HepG2 (cell line): ENCODE measurements around the gene GPR158. TPM values are rescaled to one million over a fixed set of nuclear protein-coding genes. Genes with fewer than 3 reads are reported as not detected.
"Not testable (repeated sequence)": the region's sequence is repeated elsewhere in the genome, so short reads cannot be mapped to it uniquely, and the experiment has no call there.

Experiments
- ATAC-seq: fragments of 200-7000 bp; cut with Tn5 transposase; 3 replicates; pipeline ENCODE4 v1.9.1; 2020; ENCODE audit warnings: mild to moderate bottlenecking, moderate library complexity
- BruUV-seq: library from RNA; stranded (reverse); fragments of 400-500 nt; replicated peaks from 2 replicates; lab custom pipeline; 2021; lab: Mats Ljungman, UMichigan
- CTCF ChIA-PET: fragments of 300-600 bp; formaldehyde crosslinking; extraction: SDS; loops from one replicate; lab custom pipeline; 2021; ENCODE audit warnings: low total read pairs, inconsistent platforms, low intra/inter-chr PET ratio; lab: Yijun Ruan, JAX
- POLR2A ChIA-PET: fragments of 350-600 bp; sonication (Branson Sonifier 250); formaldehyde crosslinking; loops from one replicate; lab custom pipeline; 2020; ENCODE audit warnings: antibody characterized with exemption, inconsistent platforms; lab: Yijun Ruan, JAX
- DNase-seq: peaks from one replicate; pipeline ENCODE4 v3.0.0-alpha.2; 2015; ENCODE audit warnings: low spot score
- FAIRE-seq: peaks from 3 replicates; lab custom pipeline; 2011; peaks lifted over from hg19 to GRCh38; lab: Jason Lieb, UNC
- H2AFZ ChIP-seq: one replicate; pipeline ENCODE4 v1.6.1; 2011; ENCODE audit warnings: low read length, inconsistent platforms
- H3K27ac ChIP-seq: fragments of 300-600 bp; 3 replicates; pipeline ENCODE4 v1.8.0; 2011; ENCODE audit warnings: mixed run types, mild to moderate bottlenecking, mixed read lengths, low read length, inconsistent platforms; ENCODE audit not compliant: insufficient read depth; ENCODE audit errors: extremely low read length
- H3K27me3 ChIP-seq, 2 experiments: fragments of 200-600 bp in 1 of 2; 2 replicates in 1 of 2; 3 replicates in 1 of 2; pipeline versions ENCODE4 v1.6.0 to v1.8.0; 2011; ENCODE audit warnings: low read length in 2 of 2, mild to moderate bottlenecking in 2 of 2, moderate library complexity in 2 of 2, inconsistent platforms in 1 of 2; ENCODE audit not compliant: insufficient read depth in 2 of 2, control insufficient read depth in 1 of 2
- H3K36me3 ChIP-seq, 2 experiments: fragments of 200-600 bp in 1 of 2; replicated peaks in 1 of 2; 2 replicates in 1 of 2; 3 replicates in 1 of 2; pipeline versions ENCODE4 v1.5.1 to v1.8.0; 2011; ENCODE audit warnings: low read length in 2 of 2, inconsistent platforms in 1 of 2; ENCODE audit not compliant: insufficient read depth in 2 of 2, control insufficient read depth in 1 of 2
- H3K4me1 ChIP-seq: 2 replicates; pipeline ENCODE4 v1.5.1; 2012; ENCODE audit warnings: low read length, inconsistent platforms; ENCODE audit not compliant: insufficient read depth
- H3K4me2 ChIP-seq: 2 replicates; pipeline ENCODE4 v1.6.0; 2011; ENCODE audit warnings: low read depth, low read length, inconsistent platforms
- H3K4me3 ChIP-seq, 3 experiments: fragments of 200-600 bp in 1 of 3; sonication (generic), shearing (Covaris generic) in 1 of 3; replicated peaks in 1 of 3; 2 replicates each; pipeline ENCODE4 v1.5.1; 2011 to 2016; ENCODE audit warnings: low read length in 3 of 3, inconsistent platforms in 2 of 3, low read depth in 2 of 3, mild to moderate bottlenecking in 2 of 3, control low read depth in 1 of 3, mixed read lengths in 1 of 3; ENCODE audit not compliant: insufficient read depth in 1 of 3
- H3K79me2 ChIP-seq: one replicate; pipeline ENCODE4 v1.6.1; 2011; ENCODE audit warnings: low read length, inconsistent platforms; ENCODE audit not compliant: insufficient read depth
- H3K9ac ChIP-seq: 2 replicates; pipeline ENCODE4 v1.6.0; 2011; ENCODE audit warnings: mild to moderate bottlenecking, low read depth, low read length, inconsistent platforms; ENCODE audit not compliant: insufficient read depth
- H3K9me3 ChIP-seq: 2 replicates; pipeline ENCODE4 v1.5.1; 2012; ENCODE audit warnings: mild to moderate bottlenecking, low read length
- H4K20me1 ChIP-seq: 2 replicates; pipeline ENCODE4 v1.6.0; 2011; ENCODE audit warnings: inconsistent platforms, mild to moderate bottlenecking, low read length, moderate library complexity; ENCODE audit not compliant: insufficient read depth
- CENPX ChIP-seq: sonication (generic); formaldehyde crosslinking; IDR thresholded peaks from 2 replicates; pipeline ENCODE4 v1.9.0; 2021; ENCODE audit warnings: mild to moderate bottlenecking, missing genetic modification reagents, moderate library complexity
- TCF12 ChIP-seq, 2 experiments: fragments of 450-650 bp in 1 of 2; sonication (generic) in 1 of 2; formaldehyde crosslinking in 1 of 2; IDR thresholded peaks; 2 replicates each; pipeline versions ENCODE4 v1.6.1 to v1.8.0; 2017 to 2022; ENCODE audit warnings: antibody characterized with exemption in 1 of 2, mild to moderate bottlenecking in 1 of 2, missing genetic modification reagents in 1 of 2, moderate library complexity in 1 of 2
- TOE1 ChIP-seq: sonication (generic); formaldehyde crosslinking; IDR thresholded peaks from 2 replicates; pipeline ENCODE4 v1.4.0; 2020; ENCODE audit warnings: mild to moderate bottlenecking, missing genetic modification reagents
- ZNF232 ChIP-seq: sonication (generic); formaldehyde crosslinking; IDR thresholded peaks from 2 replicates; pipeline ENCODE4 v1.4.0; 2020; ENCODE audit warnings: missing genetic modification reagents, borderline replicate concordance
- ZNF484 ChIP-seq: sonication (generic); formaldehyde crosslinking; IDR thresholded peaks from 2 replicates; pipeline ENCODE4 v1.5.1; 2020; ENCODE audit warnings: mild to moderate bottlenecking, low read depth, missing genetic modification reagents, borderline replicate concordance
- WGBS: methylation state at CpG from one replicate; pipeline ENCODE4 v1.1.6; 2017; ENCODE audit warnings: low lambda C conversion rate; 5-methylcytosine and 5-hydroxymethylcytosine counted together
- in situ Hi-C: cut with HindIII; loops from 2 replicates; pipeline ENCODE4 v1.10.0; 2017; ENCODE audit warnings: low pct_unique_long_range_greater_than_20kb; ENCODE audit not compliant: extremely low pct_ligation_motif_present
- intact Hi-C: fragments of 100-400 bp; cut with micrococcal nuclease; formaldehyde crosslinking; loops from one replicate; pipeline ENCODE4 v1.10.0; 2022; ENCODE audit not compliant: unreplicated experiment
- polyA plus RNA-seq, 8 experiments: library from polyadenylated mRNA; depleted of rRNA in 3 of 8; stranded (reverse) in 7 of 8; unstranded in 1 of 8; fragments of >200 nt; fragmentation: Illumina TruSeq in 4 of 8; extraction: Trizol in 4 of 8; gene quantifications; 2 replicates each; pipeline versions ENCODE4 v1.2.1 to v1.2.3, GENCODE V29; 2011 to 2016; ENCODE audit warnings: low read depth in 4 of 8, missing spikeins in 1 of 8, mixed read lengths in 1 of 8; ENCODE audit not compliant: insufficient read depth in 1 of 8
- total RNA-seq, 5 experiments: library from RNA; depleted of rRNA; stranded (reverse); fragments of >200 nt; fragmentation: Illumina TruSeq; extraction: Trizol; gene quantifications; 2 replicates each; pipeline ENCODE4 v1.2.3, GENCODE V29; 2016; ENCODE audit warnings: low read depth in 1 of 5

Gene GPR158
- total and polyA plus RNA-seq, 2 of the 13 experiments (the other 11 are each of a cell fraction or from before 2014, with no cell fraction given), result not detected

GRCh38 chr10:25382029-25382810 is 207.4 kb downstream of the GPR158 start (continued):
- TF ChIP-seq ZNF484 (CRISPR knock-in tag), result no peak

GRCh38 chr10:25382901-25383300 is 208.1 kb downstream of the GPR158 start:
- BruUV-seq, ATAC-seq, H2AFZ ChIP-seq, in situ Hi-C loops, FAIRE-seq, H3K4me2 ChIP-seq, intact Hi-C loops, H3K36me3 ChIP-seq, H3K79me2 ChIP-seq, H3K4me1 ChIP-seq, H3K27me3 ChIP-seq, CTCF ChIA-PET, H3K27ac ChIP-seq, H3K9ac ChIP-seq, H3K4me3 ChIP-seq, POLR2A ChIA-PET, DNase-seq, H4K20me1 ChIP-seq: not testable (repeated sequence)
- 14% methylated on average over 8 of the region's 8 CpGs for WGBS
- peaks cover 13% of the 10 kb centered on the region; the same call in 1 of the 2 replicates for H3K9me3 ChIP-seq

- Histone ChIP-seq H3K79me2 (no peaks in the 10 kb centered on the region), H3K9me3 (peaks cover 21% of the 10 kb centered on the region), H3K27ac (no peak overlapping the region), H3K27me3 (no peaks in the 10 kb centered on the region), H4K20me1 (no peaks in the 10 kb centered on the region), H3K36me3 (no peaks in the 10 kb centered on the region), H3K4me3 (no peak overlapping the region), H3K4me1 (no peaks in the 10 kb centered on the region), H3K9ac (no peak overlapping the region), H3K4me2 (no peak overlapping the region), H2AFZ (no peak overlapping the region)
- TF ChIP-seq CENPX (CRISPR knock-in tag), result no peak
- no peak for TF ChIP-seq ZNF232 (CRISPR knock-in tag)
- TF ChIP-seq TOE1 (CRISPR knock-in tag), result no peak
- no peak for TF ChIP-seq TCF12 (IDR thresholded peaks at IDR 0.05)
- no peak for TF ChIP-seq TCF12 (CRISPR knock-in tag; IDR thresholded peaks at IDR 0.05)
- in situ Hi-C loops (no loop called here), intact Hi-C loops (no loop called here)
- ATAC-seq, result no peak
- POLR2A ChIA-PET, result no interaction called here
- no peak for DNase-seq
- BruUV-seq, result no TSS peak
- CTCF ChIA-PET, result no interaction called here
- FAIRE-seq, result no peak
Observed at GRCh38 chr10:25383686-25384085, 208.9 kb downstream of the GPR158 start.
